HepG2 (cell line): ENCODE measurements around the gene TCF25. TPM values are rescaled to one million over a fixed set of nuclear protein-coding genes. Genes with fewer than 3 reads are reported as not detected.
A peak's percentile ranks its signal among the peaks of the same experiment; 100 is the strongest.

Experiments
- CREB3 ChIP-seq: sonication (generic); formaldehyde crosslinking; IDR thresholded peaks from 2 replicates; pipeline ENCODE4 v1.5.0; 2020; ENCODE audit warnings: missing genetic modification reagents
- FOSL1 ChIP-seq: sonication (generic); formaldehyde crosslinking; IDR thresholded peaks from 2 replicates; pipeline ENCODE4 v1.9.0; 2021; ENCODE audit warnings: missing genetic modification reagents, borderline replicate concordance
- GATAD1 ChIP-seq: IDR thresholded peaks from 2 replicates; pipeline ENCODE4 v1.6.1; 2016; ENCODE audit warnings: missing genetic modification reagents, missing compliant biosample characterization
- HNF1A ChIP-seq, 2 experiments: sonication (generic) in 1 of 2; formaldehyde crosslinking in 1 of 2; IDR thresholded peaks; 2 replicates each; pipeline versions ENCODE4 v1.4.0 to v1.6.1; 2016 to 2020; ENCODE audit warnings: borderline replicate concordance in 1 of 2, low read depth in 1 of 2, mild to moderate bottlenecking in 1 of 2, missing genetic modification reagents in 1 of 2
- HNRNPLL ChIP-seq: fragments of 200-400 bp; formaldehyde crosslinking; IDR thresholded peaks from 2 replicates; pipeline ENCODE4 v1.6.1; 2017; ENCODE audit warnings: mild to moderate bottlenecking, low read depth, low read length; ENCODE audit not compliant: poor library complexity, severe bottlenecking
- MBNL3 ChIP-seq: fragments of 250-450 bp; sonication (Bioruptor Pico); conservative IDR thresholded peaks from 2 replicates; pipeline ENCODE4 v1.8.0; 2022; ENCODE audit warnings: mild to moderate bottlenecking, inconsistent platforms
- PHF21A ChIP-seq: sonication (generic); formaldehyde crosslinking; IDR thresholded peaks from 2 replicates; pipeline ENCODE4 v1.5.0; 2020; ENCODE audit warnings: mild to moderate bottlenecking, missing genetic modification reagents
- TEF ChIP-seq: sonication (generic); formaldehyde crosslinking; IDR thresholded peaks from 2 replicates; pipeline ENCODE4 v1.5.0; 2020; ENCODE audit warnings: missing genetic modification reagents
- ZC3H4 ChIP-seq: sonication (generic); formaldehyde crosslinking; IDR thresholded peaks from 2 replicates; pipeline ENCODE4 v1.4.0; 2020; ENCODE audit warnings: missing genetic modification reagents, borderline replicate concordance
- ZFP1 ChIP-seq: IDR thresholded peaks from 2 replicates; pipeline ENCODE4 v1.6.1; 2016
- ZNF414 ChIP-seq: sonication (generic); formaldehyde crosslinking; IDR thresholded peaks from 2 replicates; pipeline ENCODE4 v1.5.0; 2020; ENCODE audit warnings: missing genetic modification reagents
- ZNF44 ChIP-seq: sonication (generic); formaldehyde crosslinking; IDR thresholded peaks from 2 replicates; pipeline ENCODE4 v1.5.1; 2020; ENCODE audit warnings: mild to moderate bottlenecking, missing genetic modification reagents
- ZNF644 ChIP-seq: IDR thresholded peaks from 2 replicates; pipeline ENCODE4 v1.6.1; 2016; ENCODE audit warnings: low read depth
- ZNF713 ChIP-seq: sonication (generic); formaldehyde crosslinking; IDR thresholded peaks from 2 replicates; pipeline ENCODE4 v1.4.0; 2020; ENCODE audit warnings: mild to moderate bottlenecking, missing genetic modification reagents
- polyA plus RNA-seq, 8 experiments: library from polyadenylated mRNA; depleted of rRNA in 3 of 8; stranded (reverse) in 7 of 8; unstranded in 1 of 8; fragments of >200 nt; fragmentation: Illumina TruSeq in 4 of 8; extraction: Trizol in 4 of 8; gene quantifications; 2 replicates each; pipeline versions ENCODE4 v1.2.1 to v1.2.3, GENCODE V29; 2011 to 2016; ENCODE audit warnings: low read depth in 4 of 8, missing spikeins in 1 of 8, mixed read lengths in 1 of 8; ENCODE audit not compliant: insufficient read depth in 1 of 8
- total RNA-seq, 5 experiments: library from RNA; depleted of rRNA; stranded (reverse); fragments of >200 nt; fragmentation: Illumina TruSeq; extraction: Trizol; gene quantifications; 2 replicates each; pipeline ENCODE4 v1.2.3, GENCODE V29; 2016; ENCODE audit warnings: low read depth in 1 of 5
- TF ChIP-seq, protein P1 (sequence below), 2 experiments: sonication (generic) in 1 of 2; formaldehyde crosslinking in 1 of 2; IDR thresholded peaks; 2 replicates each; pipeline versions ENCODE4 v1.6.1 to v1.9.0; 2014 to 2022; ENCODE audit warnings: antibody characterized with exemption in 1 of 2, borderline replicate concordance in 1 of 2, inconsistent platforms in 1 of 2, low read depth in 1 of 2, missing genetic modification reagents in 1 of 2

The TCF25 gene
- total and polyA plus RNA-seq, 2 of the 13 experiments (the other 11 are each of a cell fraction or from before 2014, with no cell fraction given): 138 to 206 TPM

GRCh38 chr16:89917773-89918452 lies 44.5 kb downstream of the TCF25 start (continued):
- TF ChIP-seq ZNF414 (CRISPR knock-in tag): peak; percentile 72; the same call in 1 of the 2 replicates
- peak; percentile 94; the same call in 1 of the 2 replicates for TF ChIP-seq ZFP1 (CRISPR knock-in tag)
- TF ChIP-seq MBNL3: no peak
- peak; percentile 94; the same call in 1 of the 2 replicates for TF ChIP-seq ZNF44 (CRISPR knock-in tag)
- TF ChIP-seq ZC3H4 (CRISPR knock-in tag): peak; percentile 92; the same call in 1 of the 2 replicates
- no peak; the same call in 1 of the 2 replicates for TF ChIP-seq ZNF713 (CRISPR knock-in tag)
- peak; percentile 99 for TF ChIP-seq HNRNPLL
- peak; percentile 88 for TF ChIP-seq GATAD1 (CRISPR knock-in tag)
- TF ChIP-seq, protein P1, sequence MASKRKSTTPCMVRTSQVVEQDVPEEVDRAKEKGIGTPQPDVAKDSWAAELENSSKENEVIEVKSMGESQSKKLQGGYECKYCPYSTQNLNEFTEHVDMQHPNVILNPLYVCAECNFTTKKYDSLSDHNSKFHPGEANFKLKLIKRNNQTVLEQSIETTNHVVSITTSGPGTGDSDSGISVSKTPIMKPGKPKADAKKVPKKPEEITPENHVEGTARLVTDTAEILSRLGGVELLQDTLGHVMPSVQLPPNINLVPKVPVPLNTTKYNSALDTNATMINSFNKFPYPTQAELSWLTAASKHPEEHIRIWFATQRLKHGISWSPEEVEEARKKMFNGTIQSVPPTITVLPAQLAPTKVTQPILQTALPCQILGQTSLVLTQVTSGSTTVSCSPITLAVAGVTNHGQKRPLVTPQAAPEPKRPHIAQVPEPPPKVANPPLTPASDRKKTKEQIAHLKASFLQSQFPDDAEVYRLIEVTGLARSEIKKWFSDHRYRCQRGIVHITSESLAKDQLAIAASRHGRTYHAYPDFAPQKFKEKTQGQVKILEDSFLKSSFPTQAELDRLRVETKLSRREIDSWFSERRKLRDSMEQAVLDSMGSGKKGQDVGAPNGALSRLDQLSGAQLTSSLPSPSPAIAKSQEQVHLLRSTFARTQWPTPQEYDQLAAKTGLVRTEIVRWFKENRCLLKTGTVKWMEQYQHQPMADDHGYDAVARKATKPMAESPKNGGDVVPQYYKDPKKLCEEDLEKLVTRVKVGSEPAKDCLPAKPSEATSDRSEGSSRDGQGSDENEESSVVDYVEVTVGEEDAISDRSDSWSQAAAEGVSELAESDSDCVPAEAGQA (IDR thresholded peaks at IDR 0.05; ENCODE audit: low read depth): peak; percentile 76
- TF ChIP-seq, protein P1 (CRISPR knock-in tag; IDR thresholded peaks at IDR 0.05; ENCODE audit: borderline replicate concordance): peak; percentile 98
- TF ChIP-seq HNF1A (IDR thresholded peaks at IDR 0.05; ENCODE audit: low read depth): peak; percentile 22; the same call in 1 of the 2 replicates
- TF ChIP-seq HNF1A (CRISPR knock-in tag; IDR thresholded peaks at IDR 0.05; ENCODE audit: borderline replicate concordance): peak; percentile 90
- TF ChIP-seq TEF (CRISPR knock-in tag): peak; percentile 91; the same call in 1 of the 2 replicates
- peak; percentile 97 for TF ChIP-seq ZNF644 (CRISPR knock-in tag)
- TF ChIP-seq PHF21A (CRISPR knock-in tag): peak; percentile 61; the same call in 1 of the 2 replicates
- peak; percentile 33; the same call in 1 of the 2 replicates for TF ChIP-seq FOSL1
- TF ChIP-seq CREB3 (CRISPR knock-in tag): peak; percentile 94
